H9 (cell line): Measurements from ENCODE around the gene ADAMTS2. TPM values are rescaled to one million over a fixed set of nuclear protein-coding genes. Genes with fewer than 3 reads are reported as not detected.
A peak's percentile ranks its signal among the peaks of the same experiment; 100 is the strongest.

ENCODE experiments used
- DNase-seq: peaks from one replicate; pipeline ENCODE4 v3.0.0-alpha.2; 2017
- H2AFZ ChIP-seq: one replicate; pipeline ENCODE4 v1.6.1; 2013; ENCODE audit warnings: mild to moderate bottlenecking, low read length, control low read depth, moderate library complexity
- H2AK5ac ChIP-seq: 2 replicates; pipeline ENCODE4 v1.6.1; 2013; ENCODE audit warnings: low read length, control low read depth, mixed read lengths; ENCODE audit not compliant: insufficient read length
- H2BK120ac ChIP-seq: one replicate; pipeline ENCODE4 v1.6.1; 2013; ENCODE audit warnings: low read depth, mild to moderate bottlenecking, low read length, control low read depth, inconsistent platforms; ENCODE audit not compliant: poor library complexity, severe bottlenecking
- H2BK12ac ChIP-seq: 2 replicates; pipeline ENCODE4 v1.6.1; 2013; ENCODE audit warnings: low read length, control low read depth, mixed read lengths, low read depth; ENCODE audit not compliant: insufficient read length
- H2BK15ac ChIP-seq: 2 replicates; pipeline ENCODE4 v1.6.1; 2013; ENCODE audit warnings: low read depth, low read length, control low read depth
- H2BK20ac ChIP-seq: one replicate; pipeline ENCODE4 v1.6.1; 2013; ENCODE audit warnings: low read depth, mild to moderate bottlenecking, low read length, control low read depth, inconsistent platforms; ENCODE audit not compliant: poor library complexity, severe bottlenecking
- H2BK5ac ChIP-seq: 2 replicates; pipeline ENCODE4 v1.6.1; 2013; ENCODE audit warnings: low read length, control low read depth, mixed read lengths; ENCODE audit not compliant: insufficient read length
- H3K14ac ChIP-seq: 2 replicates; pipeline ENCODE4 v1.6.1; 2013; ENCODE audit warnings: low read length, control low read depth; ENCODE audit not compliant: insufficient read depth
- H3K18ac ChIP-seq: 2 replicates; pipeline ENCODE4 v1.6.1; 2013; ENCODE audit warnings: low read depth, mild to moderate bottlenecking, mixed read lengths, low read length, control low read depth; ENCODE audit not compliant: insufficient read length
- H3K23ac ChIP-seq: 2 replicates; pipeline ENCODE4 v1.6.1; 2013; ENCODE audit warnings: low read length, control low read depth, mixed read lengths, low read depth; ENCODE audit not compliant: insufficient read length
- H3K23me2 ChIP-seq: 2 replicates; pipeline ENCODE4 v1.6.1; 2013; ENCODE audit warnings: low read depth, mild to moderate bottlenecking, mixed read lengths, low read length, control low read depth; ENCODE audit not compliant: insufficient read length, poor library complexity, severe bottlenecking
- H3K27ac ChIP-seq: 2 replicates; pipeline ENCODE4 v1.5.1; 2013; ENCODE audit warnings: low read length, control low read depth, mixed read lengths, low read depth; ENCODE audit not compliant: insufficient read length
- H3K27me3 ChIP-seq: 2 replicates; pipeline ENCODE4 v1.6.1; 2013; ENCODE audit warnings: low read length, control low read depth, inconsistent platforms; ENCODE audit not compliant: insufficient read depth
- H3K4ac ChIP-seq: 2 replicates; pipeline ENCODE4 v1.6.1; 2013; ENCODE audit warnings: low read depth, mild to moderate bottlenecking, control low read depth, inconsistent platforms, low read length, moderate library complexity
- H3K4me1 ChIP-seq: 2 replicates; pipeline ENCODE4 v1.6.1; 2013; ENCODE audit warnings: low read length, control low read depth, inconsistent platforms; ENCODE audit not compliant: insufficient read depth
- H3K4me2 ChIP-seq: 2 replicates; pipeline ENCODE4 v1.6.1; 2013; ENCODE audit warnings: low read length, control low read depth, mixed read lengths; ENCODE audit not compliant: insufficient read length, insufficient read depth
- H3K56ac ChIP-seq: 2 replicates; pipeline ENCODE4 v1.6.1; 2013; ENCODE audit warnings: low read depth, mild to moderate bottlenecking, mixed read lengths, low read length, control low read depth; ENCODE audit not compliant: insufficient read length
- H3K79me1 ChIP-seq: 2 replicates; pipeline ENCODE4 v1.6.1; 2013; ENCODE audit warnings: low read depth, mild to moderate bottlenecking, moderate library complexity, low read length, control low read depth, inconsistent platforms; ENCODE audit not compliant: insufficient read depth, poor library complexity, severe bottlenecking
- H3K79me2 ChIP-seq: 2 replicates; pipeline ENCODE4 v1.6.1; 2013; ENCODE audit warnings: low read length, control low read depth, inconsistent platforms; ENCODE audit not compliant: insufficient read depth
- H3K9ac ChIP-seq: 2 replicates; pipeline ENCODE4 v1.6.1; 2013; ENCODE audit warnings: low read length, control low read depth, mixed read lengths; ENCODE audit not compliant: insufficient read length; ENCODE audit errors: extremely low read depth
- H3K9me3 ChIP-seq: one replicate; pipeline ENCODE4 v1.6.1; 2013; ENCODE audit warnings: low read depth, low read length, inconsistent platforms; ENCODE audit not compliant: control insufficient read depth
- H3T11ph ChIP-seq: one replicate; pipeline ENCODE4 v1.6.1; 2013; ENCODE audit warnings: mild to moderate bottlenecking, low read length, control low read depth, inconsistent platforms
- H4K20me1 ChIP-seq: one replicate; pipeline ENCODE4 v1.6.1; 2013; ENCODE audit not compliant: control insufficient read depth, insufficient read length, insufficient read depth
- H4K5ac ChIP-seq: 2 replicates; pipeline ENCODE4 v1.6.1; 2013; ENCODE audit warnings: low read depth, mild to moderate bottlenecking, mixed read lengths, low read length, control low read depth; ENCODE audit not compliant: insufficient read length
- H4K8ac ChIP-seq: replicated peaks from 2 replicates; pipeline ENCODE4 v1.6.1; 2013; ENCODE audit warnings: low read length, control low read depth, mixed read lengths, low read depth; ENCODE audit not compliant: insufficient read length
- H4K91ac ChIP-seq: 2 replicates; pipeline ENCODE4 v1.6.1; 2013; ENCODE audit warnings: low read depth, mild to moderate bottlenecking, moderate library complexity, mixed read lengths, low read length, control low read depth; ENCODE audit not compliant: insufficient read length
- H3K27ac Mint-ChIP-seq, 3 experiments: 2 replicates in 2 of 3; 3 replicates in 1 of 3; pipeline ENCODE4 v1.8.0; 2020 to 2021; ENCODE audit warnings: mixed read lengths in 3 of 3, mild to moderate bottlenecking in 1 of 3, moderate library complexity in 1 of 3
- H3K27me3 Mint-ChIP-seq: 2 replicates; pipeline ENCODE4 v1.8.0; 2021; ENCODE audit warnings: low read depth, mild to moderate bottlenecking, moderate library complexity, mixed read lengths
- H3K36me3 Mint-ChIP-seq, 3 experiments: 2 replicates in 2 of 3; 3 replicates in 1 of 3; pipeline ENCODE4 v1.8.0; 2020 to 2021; ENCODE audit warnings: low read depth in 3 of 3, mixed read lengths in 3 of 3; ENCODE audit not compliant: insufficient read depth in 1 of 3
- H3K4me1 Mint-ChIP-seq, 2 experiments: 2 replicates each; pipeline ENCODE4 v1.8.0; 2020; ENCODE audit warnings: mixed read lengths in 2 of 2
- H3K4me3 Mint-ChIP-seq, 2 experiments: 2 replicates in 1 of 2; 3 replicates in 1 of 2; pipeline ENCODE4 v1.8.0; 2020 to 2021; ENCODE audit warnings: mild to moderate bottlenecking in 2 of 2, mixed read lengths in 2 of 2, moderate library complexity in 1 of 2
- H3K9me3 Mint-ChIP-seq, 2 experiments: 2 replicates in 1 of 2; 3 replicates in 1 of 2; pipeline ENCODE4 v1.8.0; 2020; ENCODE audit warnings: mild to moderate bottlenecking in 2 of 2, mixed read lengths in 2 of 2, moderate library complexity in 1 of 2
- WGBS: extraction: QIAGEN DNeasy Blood & Tissue Kit; methylation state at CpG from one replicate; pipeline ENCODE4 v1.1.7; 2013; ENCODE audit warnings: missing lambda C conversion rate, low lambda C conversion rate, mixed read lengths; ENCODE audit not compliant: insufficient read length; ENCODE audit errors: extremely low coverage; 5-methylcytosine and 5-hydroxymethylcytosine counted together
- total RNA-seq: library from RNA; stranded (reverse); gene quantifications from 2 replicates; pipeline ENCODE4 v1.2.1, GENCODE V29; 2021
- TF ChIP-seq, protein P1 (sequence below): fragments of 200-600 bp; sonication (generic); conservative IDR thresholded peaks from 3 replicates; pipeline ENCODE4 v1.8.0; 2021; ENCODE audit warnings: antibody characterized with exemption, mild to moderate bottlenecking

ADAMTS2 gene
- total RNA-seq, 1 experiment from 2014 or later, result 5.4 TPM

DNA sequence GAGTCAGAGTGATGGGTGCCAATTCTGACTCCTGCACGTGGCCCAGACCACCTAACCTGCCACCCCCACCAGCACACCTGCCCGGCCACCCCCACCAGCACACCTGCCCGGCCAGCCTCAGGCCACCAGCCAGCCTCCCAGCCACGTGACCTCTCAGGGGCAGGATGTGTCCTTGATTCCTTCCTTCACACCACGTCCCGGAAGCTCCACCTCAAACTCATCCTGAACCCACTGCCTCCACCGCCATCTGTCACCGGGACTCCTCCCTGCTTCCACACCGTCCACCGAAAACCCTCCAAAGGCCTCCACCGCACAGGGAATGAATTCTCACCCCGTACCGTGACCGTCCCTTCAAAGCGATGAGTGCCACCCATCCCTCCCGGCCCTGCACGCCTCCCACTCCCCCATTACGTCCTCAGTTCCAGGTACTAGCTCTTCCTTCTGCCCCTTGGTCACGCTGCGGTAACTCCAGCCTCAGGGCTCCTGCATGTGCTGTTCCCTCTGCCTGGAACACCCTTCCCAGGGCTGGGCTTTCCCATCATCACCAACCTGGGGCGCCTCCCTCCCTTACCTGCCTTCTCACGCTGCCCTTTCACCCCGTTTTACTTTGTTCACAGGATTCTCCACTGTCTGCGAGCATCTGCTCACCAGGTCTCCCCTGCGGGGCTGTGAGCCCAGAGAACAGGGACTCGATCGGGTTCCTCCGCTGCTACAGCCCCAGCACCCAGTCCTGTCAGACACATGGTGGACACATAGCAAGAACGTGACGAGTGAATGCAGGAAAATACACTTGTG, 82.9 kb downstream of the ADAMTS2 start:
- Histone ChIP-seq H2AFZ (no peak overlapping the region), H2AK5ac (no peak overlapping the region), H3K4me1 (no peaks in the 10 kb centered on the region), H3K27ac (no peak overlapping the region), H3K9ac (no peak overlapping the region), H4K8ac (no peak overlapping the region), H3K23me2 (no peaks in the 10 kb centered on the region), H3K27me3 (no peaks in the 10 kb centered on the region), H4K5ac (no peak overlapping the region), H3K56ac (no peak overlapping the region), H2BK20ac (no peak overlapping the region), H3T11ph (no peak overlapping the region), H3K18ac (no peak overlapping the region), H2BK120ac (no peak overlapping the region), H4K20me1 (no peaks in the 10 kb centered on the region), H2BK5ac (no peak overlapping the region), H3K79me2 (no peaks in the 10 kb centered on the region), H3K9me3 (no peaks in the 10 kb centered on the region), H2BK15ac (no peak overlapping the region), H3K14ac (no peak overlapping the region), H3K4me2 (no peak overlapping the region), H3K4ac (no peak overlapping the region), H3K79me1 (no peaks in the 10 kb centered on the region), H4K91ac (no peak overlapping the region), H3K23ac (no peak overlapping the region), H2BK12ac (no peak overlapping the region)
- Mint-ChIP-seq H3K4me3 (no peak overlapping the region), H3K27ac (peak overlapping the region in 1 of 3 experiments; percentile 9; a peak in 3 of 7 replicates), H3K36me3 (no peaks in the 10 kb centered on the region), H3K9me3 (no peaks in the 10 kb centered on the region), H3K4me1 (peaks cover 19 to 31% of the 10 kb centered on the region in 2 experiments), H3K27me3 (no peaks in the 10 kb centered on the region; the same call in none of the 2 replicates)
- no CpG with 5 or more reads among the region's 30 CpGs for WGBS
- DNase-seq, result peak; percentile 22
- TF ChIP-seq, protein P1, sequence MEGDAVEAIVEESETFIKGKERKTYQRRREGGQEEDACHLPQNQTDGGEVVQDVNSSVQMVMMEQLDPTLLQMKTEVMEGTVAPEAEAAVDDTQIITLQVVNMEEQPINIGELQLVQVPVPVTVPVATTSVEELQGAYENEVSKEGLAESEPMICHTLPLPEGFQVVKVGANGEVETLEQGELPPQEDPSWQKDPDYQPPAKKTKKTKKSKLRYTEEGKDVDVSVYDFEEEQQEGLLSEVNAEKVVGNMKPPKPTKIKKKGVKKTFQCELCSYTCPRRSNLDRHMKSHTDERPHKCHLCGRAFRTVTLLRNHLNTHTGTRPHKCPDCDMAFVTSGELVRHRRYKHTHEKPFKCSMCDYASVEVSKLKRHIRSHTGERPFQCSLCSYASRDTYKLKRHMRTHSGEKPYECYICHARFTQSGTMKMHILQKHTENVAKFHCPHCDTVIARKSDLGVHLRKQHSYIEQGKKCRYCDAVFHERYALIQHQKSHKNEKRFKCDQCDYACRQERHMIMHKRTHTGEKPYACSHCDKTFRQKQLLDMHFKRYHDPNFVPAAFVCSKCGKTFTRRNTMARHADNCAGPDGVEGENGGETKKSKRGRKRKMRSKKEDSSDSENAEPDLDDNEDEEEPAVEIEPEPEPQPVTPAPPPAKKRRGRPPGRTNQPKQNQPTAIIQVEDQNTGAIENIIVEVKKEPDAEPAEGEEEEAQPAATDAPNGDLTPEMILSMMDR, result no peak
